Measurements from ENCODE around the gene PLAU. TPM values are rescaled to one million over a fixed set of nuclear protein-coding genes. Genes with fewer than 3 reads are reported as not detected.

PLAU gene
- total and polyA plus RNA-seq, 2 of the 4 experiments (the other 2 are of a cell fraction) = 123 to 283 TPM

GRCh38 chr10:73935895-73936294 is 25.0 kb downstream of the PLAU start:
- Histone ChIP-seq H4K8ac (ENCODE audit: low read depth in 2 of 2, low read length in 2 of 2) (no peak overlapping the region), H2BK5ac (ENCODE audit: low read depth, low read length, poor library complexity, severe bottlenecking) (no peak overlapping the region), H3K18ac (ENCODE audit: low read depth, low read length) (no peak overlapping the region), H2AK5ac (ENCODE audit: low read depth, low read length) (no peak overlapping the region), H3K79me1 (ENCODE audit: low read depth in 1 of 2, low read length in 2 of 2) (peaks cover 0 to 3% of the 10 kb centered on the region in 2 experiments; a peak in 1 of 4 replicates), H3K9me1 (ENCODE audit: insufficient read depth, low read length) (peaks cover 11% of the 10 kb centered on the region), H3K4me3 (ENCODE audit: insufficient read depth, low read depth, low read length) (no peak overlapping the region), H2BK20ac (ENCODE audit: low read depth, low read length) (no peak overlapping the region), H2BK15ac (ENCODE audit: low read depth, low read length) (no peak overlapping the region; the same call in 2 of the 3 replicates), H3K14ac (replicated peaks; ENCODE audit: low read depth, low read length) (no peak overlapping the region), H2BK120ac (ENCODE audit: low read depth, low read length) (no peak overlapping the region), H3K27ac (ENCODE audit: insufficient read depth, low read length) (no peak overlapping the region), H3K23ac (ENCODE audit: low read depth, low read length) (no peak overlapping the region), H3K4ac (ENCODE audit: low read depth, low read length) (no peak overlapping the region), H2AK9ac (replicated peaks; ENCODE audit: low read depth, low read length, poor library complexity) (no peak overlapping the region), H2AFZ (replicated peaks; ENCODE audit: low read length, poor library complexity) (no peak overlapping the region), H3K4me2 (ENCODE audit: low read depth, low read length) (no peak overlapping the region), H3K4me1 (ENCODE audit: control insufficient read depth, insufficient read depth, low read length) (peaks cover 11% of the 10 kb centered on the region), H3K27me3 (ENCODE audit: control insufficient read depth, insufficient read depth, low read length) (no peaks in the 10 kb centered on the region), H3K36me3 (ENCODE audit: control insufficient read depth, insufficient read depth, low read length) (no peaks in the 10 kb centered on the region), H4K5ac (ENCODE audit: low read depth, low read length) (no peak overlapping the region), H3K9ac (ENCODE audit: low read depth, low read length) (no peak overlapping the region), H4K20me1 (ENCODE audit: insufficient read depth, low read length) (no peaks in the 10 kb centered on the region), H3K56ac (ENCODE audit: extremely low read depth, insufficient read depth, low read length) (no peak overlapping the region), H4K91ac (ENCODE audit: insufficient read depth, low read depth, low read length) (no peak overlapping the region), H3K9me3 (ENCODE audit: control insufficient read depth, insufficient read depth, low read length) (no peaks in the 10 kb centered on the region)
- ATAC-seq (ENCODE audit: low read depth) (no peak), DNase-seq (no peak)
- ChIA-PET CTCF (interaction anchor here (1.7 kb wide), 1 partner anchor 49 kb away, joined by 4 read pairs; no protein-coding TSS in a partner anchor), POLR2A (ENCODE audit: unreplicated experiment) (no interaction called here)
- TF ChIP-seq RAD21 (IDR thresholded peaks at IDR 0.05; ENCODE audit: low read length) = no peak
- TF ChIP-seq MAZ (IDR thresholded peaks at IDR 0.05; ENCODE audit: borderline replicate concordance, low read depth, low read length) = no peak
- TF ChIP-seq NFE2L2 (IDR thresholded peaks at IDR 0.05; ENCODE audit: low read depth, low read length) = no peak
- no peak for TF ChIP-seq FOS (IDR thresholded peaks at IDR 0.05; ENCODE audit: low read depth, low read length)
- TF ChIP-seq RCOR1 (IDR thresholded peaks at IDR 0.05; ENCODE audit: insufficient replicate concordance, low read length) = no peak
- TF ChIP-seq, protein P1, sequence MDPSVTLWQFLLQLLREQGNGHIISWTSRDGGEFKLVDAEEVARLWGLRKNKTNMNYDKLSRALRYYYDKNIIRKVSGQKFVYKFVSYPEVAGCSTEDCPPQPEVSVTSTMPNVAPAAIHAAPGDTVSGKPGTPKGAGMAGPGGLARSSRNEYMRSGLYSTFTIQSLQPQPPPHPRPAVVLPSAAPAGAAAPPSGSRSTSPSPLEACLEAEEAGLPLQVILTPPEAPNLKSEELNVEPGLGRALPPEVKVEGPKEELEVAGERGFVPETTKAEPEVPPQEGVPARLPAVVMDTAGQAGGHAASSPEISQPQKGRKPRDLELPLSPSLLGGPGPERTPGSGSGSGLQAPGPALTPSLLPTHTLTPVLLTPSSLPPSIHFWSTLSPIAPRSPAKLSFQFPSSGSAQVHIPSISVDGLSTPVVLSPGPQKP (IDR thresholded peaks at IDR 0.05; ENCODE audit: borderline replicate concordance, low read depth, low read length) = no peak
- no peak for TF ChIP-seq POLR2A (IDR thresholded peaks at IDR 0.05; ENCODE audit: low read depth, low read length)
- no peak for TF ChIP-seq BHLHE40 (IDR thresholded peaks at IDR 0.05; ENCODE audit: low read depth, low read length)
- TF ChIP-seq RFX5 (IDR thresholded peaks at IDR 0.05; ENCODE audit: low read depth, low read length) = no peak
- no peak for TF ChIP-seq SMC3 (IDR thresholded peaks at IDR 0.05; ENCODE audit: low read depth, low read length)
- no peak for TF ChIP-seq USF2 (IDR thresholded peaks at IDR 0.05; ENCODE audit: low read depth, low read length)
- no peak for TF ChIP-seq MXI1 (IDR thresholded peaks at IDR 0.05; ENCODE audit: borderline replicate concordance, low read depth, low read length)
- TF ChIP-seq CHD1 (IDR thresholded peaks at IDR 0.05; ENCODE audit: low read depth, low read length) = no peak
- no peak for TF ChIP-seq MAFK (IDR thresholded peaks at IDR 0.05; ENCODE audit: low read depth, low read length)
- TF ChIP-seq CTCF (conservative IDR thresholded peaks at IDR 0.05; ENCODE audit: low read depth, low read length) = no peak
- TF ChIP-seq CEBPB (IDR thresholded peaks at IDR 0.05; ENCODE audit: low read depth, low read length) = no peak
- BruUV-seq (replicated peaks) = no TSS peak
- dilution Hi-C loops (cut with HindIII; ENCODE audit: low sequenced_read_pairs, unreplicated experiment) (no loop called here), intact Hi-C loops (cut with micrococcal nuclease) (no loop called here), in situ Hi-C loops (cut with MboI; ENCODE audit: low sequenced_read_pairs) (loop anchor here (5.0 kb wide), 1 partner anchor 49 kb away; no protein-coding TSS in a partner anchor)
- WGBS, 2 experiments (ENCODE audit: extremely low coverage in 2 of 2, insufficient read length in 1 of 2) = no CpG with 5 or more reads among the region's 3 CpGs
